HG03108 (cell line): Measurements from ENCODE around the gene LRRC75B.

Experiments
- ATAC-seq: cut with Tn5 transposase; IDR thresholded peaks from one replicate; pipeline ENCODE4 v1.9.1; 2021; ENCODE audit warnings: moderate library complexity; ENCODE audit not compliant: unreplicated experiment

The LRRC75B gene

GRCh38 chr22:24587948-24588347, 4.9 kb downstream of the LRRC75B start:
- ATAC-seq, result no peak

GRCh38 chr22:24587251-24587650, 5.6 kb downstream of the LRRC75B start:
- ATAC-seq, result no peak

GRCh38 chr22:24585927-24586546, 6.8 kb downstream of the LRRC75B start:
- no peak for ATAC-seq

GRCh38 chr22:24585461-24585860, 7.4 kb downstream of the LRRC75B start:
- ATAC-seq, result no peak

- no peak for ATAC-seq
These were observed 7.9 kb downstream of the LRRC75B start for GRCh38 chr22:24584871-24585411.

- ATAC-seq, result no peak
These were observed 8.6 kb downstream of the LRRC75B start for GRCh38 chr22:24584166-24584790.

- no peak for ATAC-seq
These were observed 9.4 kb downstream of the LRRC75B start for GRCh38 chr22:24583221-24584165.

GRCh38 chr22:24582056-24582814, 10.6 kb downstream of the LRRC75B start:
- ATAC-seq, result no peak

- ATAC-seq, result no peak
These were observed 12.6 kb downstream of the LRRC75B start for GRCh38 chr22:24580276-24580675.

GRCh38 chr22:24579258-24579601, 13.6 kb downstream of the LRRC75B start:
- no peak for ATAC-seq

- no peak for ATAC-seq
These were observed 14.3 kb downstream of the LRRC75B start for GRCh38 chr22:24578355-24579257.

- no peak for ATAC-seq
These were observed 16.1 kb downstream of the LRRC75B start for GRCh38 chr22:24576778-24577177.

GRCh38 chr22:24571266-24571665, 21.6 kb downstream of the LRRC75B start:
- no peak for ATAC-seq

GRCh38 chr22:24567668-24568067, 25.2 kb downstream of the LRRC75B start:
- ATAC-seq, result no peak

- ATAC-seq, result no peak
These were observed 25.9 kb downstream of the LRRC75B start for GRCh38 chr22:24566899-24567511.

GRCh38 chr22:24565077-24565476, 27.8 kb downstream of the LRRC75B start:
- no peak for ATAC-seq

- no peak for ATAC-seq
These were observed 28.4 kb downstream of the LRRC75B start for GRCh38 chr22:24564376-24565058.

- no peak for ATAC-seq
These were observed 29.6 kb downstream of the LRRC75B start for GRCh38 chr22:24563246-24563645.

- no peak for ATAC-seq
These were observed 33.4 kb downstream of the LRRC75B start for GRCh38 chr22:24559471-24559870.
